Measurements from ENCODE around the gene LNX1. TPM values are rescaled to one million over a fixed set of nuclear protein-coding genes. Genes with fewer than 3 reads are reported as not detected.

LNX1 gene
- polyA plus RNA-seq, 1 experiment: 2.6 TPM

- peak overlapping the region; percentile 85 for H3K27ac ChIP-seq (ENCODE audit: low read depth, low read length)
- no peak for TF ChIP-seq CTCF (IDR thresholded peaks at IDR 0.05; ENCODE audit: low read depth, low read length)
- H3K27me3 ChIP-seq (ENCODE audit: control insufficient read depth, insufficient read depth, low read length): no peaks in the 10 kb centered on the region
- CTCF ChIA-PET: interaction anchor here (0.7 to 3.3 kb wide), 6 partner anchors 11 to 753 kb away, joined by 3 to 22 read pairs (median 4); no protein-coding TSS in a partner anchor
- no peaks in the 10 kb centered on the region; the same call in 1 of the 2 replicates for H3K9me3 ChIP-seq (ENCODE audit: control insufficient read depth, insufficient read depth, low read length)
- no peak overlapping the region for H3K4me3 ChIP-seq (ENCODE audit: low read depth, low read length)
- POLR2A ChIA-PET: interaction anchor here (0.6 kb wide), 1 partner anchor 57 kb away, joined by 4 read pairs; no protein-coding TSS in a partner anchor
- DNase-seq (ENCODE audit: low read depth, low spot score): no peak
Observed at GRCh38 chr4:53479736-53480525, 111.4 kb downstream of the LNX1 start.

GRCh38 chr4:53478671-53479456 lies 112.4 kb downstream of the LNX1 start:
- H3K9me3 ChIP-seq (ENCODE audit: control insufficient read depth, insufficient read depth, low read length): no peaks in the 10 kb centered on the region; the same call in 1 of the 2 replicates
- no peak overlapping the region for H3K4me3 ChIP-seq (ENCODE audit: low read depth, low read length)
- no peak for TF ChIP-seq CTCF (IDR thresholded peaks at IDR 0.05; ENCODE audit: low read depth, low read length)
- H3K27me3 ChIP-seq (ENCODE audit: control insufficient read depth, insufficient read depth, low read length): no peaks in the 10 kb centered on the region
- peak; percentile 66 for DNase-seq (ENCODE audit: low read depth, low spot score)
- peak overlapping the region; percentile 85 for H3K27ac ChIP-seq (ENCODE audit: low read depth, low read length)
- ChIA-PET POLR2A (no interaction called here), CTCF (interaction anchor here (1.3 to 3.3 kb wide), 2 partner anchors 12 to 754 kb away, joined by 4 to 22 read pairs; no protein-coding TSS in a partner anchor)

- H3K4me3 ChIP-seq (ENCODE audit: low read depth, low read length): no peak overlapping the region
- no peak for DNase-seq (ENCODE audit: low read depth, low spot score)
- ChIA-PET POLR2A (interaction anchor here (0.8 kb wide), 1 partner anchor 64 kb away, joined by 3 read pairs; no protein-coding TSS in a partner anchor), CTCF (interaction anchor here (0.6 to 1.6 kb wide), 5 partner anchors 12 to 462 kb away, joined by 3 to 7 read pairs (median 5); no protein-coding TSS in a partner anchor)
- no peaks in the 10 kb centered on the region; the same call in 1 of the 2 replicates for H3K9me3 ChIP-seq (ENCODE audit: control insufficient read depth, insufficient read depth, low read length)
- H3K27ac ChIP-seq (ENCODE audit: low read depth, low read length): no peak overlapping the region
- no peak for TF ChIP-seq CTCF (IDR thresholded peaks at IDR 0.05; ENCODE audit: low read depth, low read length)
- no peaks in the 10 kb centered on the region for H3K27me3 ChIP-seq (ENCODE audit: control insufficient read depth, insufficient read depth, low read length)
Observed at GRCh38 chr4:53477636-53478035, 113.7 kb downstream of the LNX1 start.

GRCh38 chr4:53477038-53477565 lies 114.2 kb downstream of the LNX1 start:
- H3K27me3 ChIP-seq (ENCODE audit: control insufficient read depth, insufficient read depth, low read length): no peaks in the 10 kb centered on the region
- peak overlapping the region; percentile 97 for H3K27ac ChIP-seq (ENCODE audit: low read depth, low read length)
- ChIA-PET CTCF (interaction anchor here (0.8 to 1.6 kb wide), 5 partner anchors 13 to 757 kb away, joined by 3 to 7 read pairs (median 5); no protein-coding TSS in a partner anchor), POLR2A (interaction anchor here (0.8 kb wide), 1 partner anchor 64 kb away, joined by 3 read pairs; no protein-coding TSS in a partner anchor)
- no peak overlapping the region for H3K4me3 ChIP-seq (ENCODE audit: low read depth, low read length)
- no peak for DNase-seq (ENCODE audit: low read depth, low spot score)
- TF ChIP-seq CTCF (IDR thresholded peaks at IDR 0.05; ENCODE audit: low read depth, low read length): no peak
- H3K9me3 ChIP-seq (ENCODE audit: control insufficient read depth, insufficient read depth, low read length): no peaks in the 10 kb centered on the region; the same call in 1 of the 2 replicates
